ENCODE results near the gene SLC25A39.

SLC25A39 gene

GRCh38 chr17:44315760-44316731 is 8.6 kb downstream of the SLC25A39 start:
- Histone ChIP-seq H3K27ac (no peak overlapping the region), H4K20me1 (peaks cover 0 to 79% (median 38%) of the 10 kb centered on the region in 11 experiments; a peak in 19 of 22 replicates), H3K4me3 (peak overlapping the region in 2 of 10 experiments; percentile 28 to 29; a peak in 2 of 20 replicates), H3K27me3 (peaks cover 56 to 75% (median 69%) of the 10 kb centered on the region in 11 experiments), H3K4me2 (peak overlapping the region in 7 of 11 experiments; percentile 21 to 50 (median 27); a peak in 10 of 22 replicates), H3K9me3 (replicated peaks in 1 of 11) (peaks cover 0 to 12% (median 9%) of the 10 kb centered on the region in 11 experiments; a peak in 12 of 22 replicates), H3K9ac (0 out of 22 replicates have a peak overlapping the region, but pooled peaks of 1 of the 11 experiments have one; percentile 5), H3K36me3 (peaks cover 20 to 36% (median 28%) of the 10 kb centered on the region in 11 experiments), H3K4me1 (peaks cover 0 to 6% (median 0%) of the 10 kb centered on the region in 10 experiments; a peak in 6 of 20 replicates)
- no peak for TF ChIP-seq Cebpa-rat (IDR thresholded peaks at IDR 0.05)

GRCh38 chr17:44314869-44315661 is 9.6 kb downstream of the SLC25A39 start:
- Histone ChIP-seq H3K36me3 (peaks cover 10 to 26% (median 18%) of the 10 kb centered on the region in 11 experiments), H3K4me2 (peak overlapping the region in 8 of 11 experiments; percentile 21 to 53 (median 42); a peak in 11 of 22 replicates)
- no peak for TF ChIP-seq Cebpa-rat (IDR thresholded peaks at IDR 0.05)

GRCh38 chr17:44314524-44314868 is 10.1 kb downstream of the SLC25A39 start:
- Histone ChIP-seq H3K27ac (no peak overlapping the region), H3K4me2 (no peak overlapping the region), H3K4me3 (no peak overlapping the region; a peak in 1 of 20 replicates), H3K27me3 (peaks cover 61 to 91% (median 85%) of the 10 kb centered on the region in 11 experiments), H3K9me3 (replicated peaks in 1 of 11) (peaks cover 0 to 12% (median 9%) of the 10 kb centered on the region in 11 experiments; a peak in 12 of 22 replicates), H4K20me1 (peaks cover 0 to 79% (median 24%) of the 10 kb centered on the region in 11 experiments; a peak in 17 of 22 replicates), H3K9ac (no peak overlapping the region), H3K36me3 (peaks cover 4 to 20% (median 12%) of the 10 kb centered on the region in 11 experiments; a peak in 21 of 22 replicates), H3K4me1 (peaks cover 0 to 17% (median 3%) of the 10 kb centered on the region in 10 experiments; a peak in 12 of 20 replicates)
- TF ChIP-seq Cebpa-rat (IDR thresholded peaks at IDR 0.05) = no peak

More at GRCh38 chr17:44314869-44315661, 9.6 kb downstream of the SLC25A39 start:
- Histone ChIP-seq H3K27ac (no peak overlapping the region), H3K4me1 (peaks cover 0 to 11% (median 0%) of the 10 kb centered on the region in 10 experiments; a peak in 6 of 20 replicates), H3K9me3 (replicated peaks in 1 of 11) (peaks cover 0 to 12% (median 9%) of the 10 kb centered on the region in 11 experiments; a peak in 12 of 22 replicates), H3K27me3 (peaks cover 61 to 85% (median 79%) of the 10 kb centered on the region in 11 experiments), H3K4me3 (peak overlapping the region in 2 of 10 experiments; percentile 28 to 29; a peak in 4 of 20 replicates), H3K9ac (no peak overlapping the region), H4K20me1 (peaks cover 0 to 79% (median 29%) of the 10 kb centered on the region in 11 experiments; a peak in 18 of 22 replicates)

GRCh38 chr17:44314031-44314430 is 10.6 kb downstream of the SLC25A39 start:
- peaks cover 0 to 16% (median 7%) of the 10 kb centered on the region in 11 experiments; a peak in 15 of 22 replicates for H3K36me3 ChIP-seq
- TF ChIP-seq Cebpa-rat (IDR thresholded peaks at IDR 0.05) = no peak
- peaks cover 0 to 12% (median 9%) of the 10 kb centered on the region in 11 experiments; a peak in 12 of 22 replicates for H3K9me3 ChIP-seq (replicated peaks in 1 of 11)
- peaks cover 61 to 95% (median 85%) of the 10 kb centered on the region in 11 experiments for H3K27me3 ChIP-seq
- H3K27ac ChIP-seq = no peak overlapping the region
- H3K4me2 ChIP-seq = no peak overlapping the region
- no peak overlapping the region for H3K9ac ChIP-seq
- H3K4me1 ChIP-seq = peaks cover 0 to 21% (median 7%) of the 10 kb centered on the region in 10 experiments; a peak in 15 of 20 replicates
- H4K20me1 ChIP-seq = peaks cover 0 to 77% (median 22%) of the 10 kb centered on the region in 11 experiments; a peak in 16 of 22 replicates
- H3K4me3 ChIP-seq = no peak overlapping the region

GRCh38 chr17:44312396-44313104 is 12.1 kb downstream of the SLC25A39 start:
- H3K9me3 ChIP-seq (replicated peaks in 1 of 11) = peaks cover 0 to 7% (median 5%) of the 10 kb centered on the region in 11 experiments; a peak in 12 of 22 replicates
- no peak for TF ChIP-seq Cebpa-rat (IDR thresholded peaks at IDR 0.05)
- H3K27ac ChIP-seq = no peak overlapping the region
- H3K27me3 ChIP-seq = peaks cover 56 to 89% (median 80%) of the 10 kb centered on the region in 11 experiments
- H3K4me3 ChIP-seq = no peak overlapping the region
- peaks cover 4 to 31% (median 14%) of the 10 kb centered on the region in 10 experiments for H3K4me1 ChIP-seq
- H3K4me2 ChIP-seq = no peak overlapping the region
- H4K20me1 ChIP-seq = peaks cover 0 to 62% (median 13%) of the 10 kb centered on the region in 11 experiments; a peak in 14 of 22 replicates
- H3K9ac ChIP-seq = no peak overlapping the region
- peaks cover 0 to 2% (median 0%) of the 10 kb centered on the region in 11 experiments; a peak in 1 of 22 replicates for H3K36me3 ChIP-seq

GRCh38 chr17:44311562-44312181 is 13.0 kb downstream of the SLC25A39 start:
- no peak for TF ChIP-seq Cebpa-rat (IDR thresholded peaks at IDR 0.05)
- H3K9me3 ChIP-seq (replicated peaks in 1 of 11) = no peaks in the 10 kb centered on the region
- no peak overlapping the region for H3K9ac ChIP-seq
- H3K27me3 ChIP-seq = peaks cover 56 to 89% (median 80%) of the 10 kb centered on the region in 11 experiments
- H3K4me2 ChIP-seq = no peak overlapping the region
- no peaks in the 10 kb centered on the region for H3K36me3 ChIP-seq
- peaks cover 9 to 33% (median 17%) of the 10 kb centered on the region in 10 experiments for H3K4me1 ChIP-seq
- no peak overlapping the region for H3K4me3 ChIP-seq
- H4K20me1 ChIP-seq = peaks cover 0 to 53% (median 12%) of the 10 kb centered on the region in 11 experiments; a peak in 13 of 22 replicates
- H3K27ac ChIP-seq = no peak overlapping the region

GRCh38 chr17:44310609-44311376 is 13.8 kb downstream of the SLC25A39 start:
- Histone ChIP-seq H3K27ac (no peak overlapping the region), H3K4me3 (no peak overlapping the region), H3K4me2 (no peak overlapping the region; a peak in 1 of 22 replicates), H3K9ac (no peak overlapping the region), H3K36me3 (no peaks in the 10 kb centered on the region), H4K20me1 (peaks cover 0 to 44% (median 9%) of the 10 kb centered on the region in 11 experiments; a peak in 13 of 22 replicates), H3K4me1 (peaks cover 9 to 30% (median 17%) of the 10 kb centered on the region in 10 experiments), H3K27me3 (peaks cover 48 to 84% (median 73%) of the 10 kb centered on the region in 11 experiments), H3K9me3 (replicated peaks in 1 of 11) (no peaks in the 10 kb centered on the region)
- TF ChIP-seq Cebpa-rat (IDR thresholded peaks at IDR 0.05) = no peak

Measured in BLaER1 treated with 17β-estradiol and CSF1 and Interleukin-3, amounts not matched to agents 10 nM and 100 nM (cell line).